Measurements from ENCODE around the gene MYOG. TPM values are rescaled to one million over a fixed set of nuclear protein-coding genes. Genes with fewer than 3 reads are reported as not detected.

The MYOG gene
- total RNA-seq, 1 experiment from 2014 or later, result not detected

- no peaks in the 10 kb centered on the region for H4K20me1 ChIP-seq (ENCODE audit: low read length)
- H3K79me2 ChIP-seq (ENCODE audit: low read length), result no peaks in the 10 kb centered on the region
- no TSS peak for BruUV-seq (replicated peaks)
- H3K27ac ChIP-seq (ENCODE audit: low read length), result no peak overlapping the region
- H3K36me3 ChIP-seq (ENCODE audit: low read depth, low read length), result no peaks in the 10 kb centered on the region
- peaks cover 24% of the 10 kb centered on the region for H3K27me3 ChIP-seq (ENCODE audit: low read length)
- H2AFZ ChIP-seq (ENCODE audit: low read length), result no peak overlapping the region
- TF ChIP-seq EZH2phosphoT487 (IDR thresholded peaks at IDR 0.05; ENCODE audit: borderline replicate concordance, low read length), result no peak
- TF ChIP-seq CTCF (conservative IDR thresholded peaks at IDR 0.05; ENCODE audit: low read depth, low read length), result no peak
- TF ChIP-seq EZH2 (IDR thresholded peaks at IDR 0.05; ENCODE audit: low read length, unreplicated experiment), result no peak
- no peak overlapping the region for H3K4me3 ChIP-seq (ENCODE audit: low read length)
- no peak overlapping the region for H3K9ac ChIP-seq (ENCODE audit: low read length)
- no peaks in the 10 kb centered on the region for H3K9me3 ChIP-seq (ENCODE audit: low read length)
- ATAC-seq (no peak), DNase-seq (no peak)
- intact Hi-C loops (cut with micrococcal nuclease), result loop anchor here (5.0 kb wide), 1 partner anchor 92 kb away; no protein-coding TSS in a partner anchor
- H3K4me2 ChIP-seq (ENCODE audit: low read length), result no peak overlapping the region
- ChIA-PET POLR2A (ENCODE audit: unreplicated experiment) (no interaction called here), CTCF (no interaction called here)
- H3K9me2 ChIP-seq (replicated peaks; ENCODE audit: low read length), result no peaks in the 10 kb centered on the region
- H3F3A ChIP-seq (ENCODE audit: low read length, unreplicated experiment), result no peaks in the 10 kb centered on the region
- H3K4me1 ChIP-seq (ENCODE audit: insufficient read depth, low read length), result no peaks in the 10 kb centered on the region
Measured at GRCh38 chr1:203129501-203130231, 43.9 kb upstream of the MYOG start.

- H4K20me1 ChIP-seq (ENCODE audit: low read length), result no peaks in the 10 kb centered on the region
- H3K9ac ChIP-seq (ENCODE audit: low read length), result no peak overlapping the region
- DNase-seq, result no peak
- no peak overlapping the region for H3K4me2 ChIP-seq (ENCODE audit: low read length)
- no peaks in the 10 kb centered on the region for H3K4me1 ChIP-seq (ENCODE audit: insufficient read depth, low read length)
- no TSS peak for BruUV-seq (replicated peaks)
- intact Hi-C loops (cut with micrococcal nuclease), result loop anchor here (5.0 kb wide), 1 partner anchor 92 kb away; no protein-coding TSS in a partner anchor
- H2AFZ ChIP-seq (ENCODE audit: low read length), result no peak overlapping the region
- no peak for ATAC-seq
- H3K4me3 ChIP-seq (ENCODE audit: low read length), result no peak overlapping the region
- ChIA-PET CTCF (interaction anchor here (0.6 to 0.7 kb wide), 2 partner anchors 9 to 11 kb away, joined by 5 to 7 read pairs; no protein-coding TSS in a partner anchor), POLR2A (ENCODE audit: unreplicated experiment) (no interaction called here)
- no peak overlapping the region for H3K27ac ChIP-seq (ENCODE audit: low read length)
- H3K9me2 ChIP-seq (replicated peaks; ENCODE audit: low read length), result no peaks in the 10 kb centered on the region
- no peaks in the 10 kb centered on the region for H3K79me2 ChIP-seq (ENCODE audit: low read length)
- no peaks in the 10 kb centered on the region for H3K36me3 ChIP-seq (ENCODE audit: low read depth, low read length)
- no peaks in the 10 kb centered on the region for H3F3A ChIP-seq (ENCODE audit: low read length, unreplicated experiment)
- peaks cover 31% of the 10 kb centered on the region for H3K27me3 ChIP-seq (ENCODE audit: low read length)
- TF ChIP-seq CTCF (conservative IDR thresholded peaks at IDR 0.05; ENCODE audit: low read depth, low read length) (no peak), EZH2phosphoT487 (IDR thresholded peaks at IDR 0.05; ENCODE audit: borderline replicate concordance, low read length) (no peak)
- H3K9me3 ChIP-seq (ENCODE audit: low read length), result no peaks in the 10 kb centered on the region
Measured at GRCh38 chr1:203128716-203129500, 43.1 kb upstream of the MYOG start.

- no peak for ATAC-seq
- POLR2A ChIA-PET (ENCODE audit: unreplicated experiment), result no interaction called here
- CTCF ChIA-PET, result interaction anchor here (0.6 to 0.7 kb wide), 2 partner anchors 8 to 10 kb away, joined by 5 to 7 read pairs; no protein-coding TSS in a partner anchor
Measured at GRCh38 chr1:203128431-203128715, 42.6 kb upstream of the MYOG start.

More at GRCh38 chr1:203128431-203128715, 42.6 kb upstream of the MYOG start:
- no TSS peak for BruUV-seq (replicated peaks)
- Histone ChIP-seq H3K9ac (ENCODE audit: low read length) (no peak overlapping the region), H3K9me2 (replicated peaks; ENCODE audit: low read length) (no peaks in the 10 kb centered on the region), H3K27ac (ENCODE audit: low read length) (no peak overlapping the region), H3K9me3 (ENCODE audit: low read length) (no peaks in the 10 kb centered on the region), H3K4me1 (ENCODE audit: insufficient read depth, low read length) (no peaks in the 10 kb centered on the region), H3K79me2 (ENCODE audit: low read length) (no peaks in the 10 kb centered on the region), H3K27me3 (ENCODE audit: low read length) (peaks cover 36% of the 10 kb centered on the region), H3F3A (ENCODE audit: low read length, unreplicated experiment) (no peaks in the 10 kb centered on the region), H4K20me1 (ENCODE audit: low read length) (no peaks in the 10 kb centered on the region), H2AFZ (ENCODE audit: low read length) (no peak overlapping the region), H3K4me2 (ENCODE audit: low read length) (peak overlapping the region; percentile 54; the same call in 1 of the 2 replicates), H3K36me3 (ENCODE audit: low read depth, low read length) (no peaks in the 10 kb centered on the region), H3K4me3 (ENCODE audit: low read length) (no peak overlapping the region; the same call in 1 of the 2 replicates)
- intact Hi-C loops (cut with micrococcal nuclease), result loop anchor here (5.0 kb wide), 1 partner anchor 91 kb away; no protein-coding TSS in a partner anchor
- DNase-seq, result no peak
- TF ChIP-seq EZH2phosphoT487 (IDR thresholded peaks at IDR 0.05; ENCODE audit: borderline replicate concordance, low read length) (no peak), CTCF (conservative IDR thresholded peaks at IDR 0.05; ENCODE audit: low read depth, low read length) (no peak), EZH2 (IDR thresholded peaks at IDR 0.05; ENCODE audit: low read length, unreplicated experiment) (no peak)
